IMR-90 (cell line): Measurements from ENCODE around the gene COL23A1. TPM values are rescaled to one million over a fixed set of nuclear protein-coding genes. Genes with fewer than 3 reads are reported as not detected.

Experiments
- ATAC-seq: fragments of 200-7000 bp; cut with Tn5 transposase; 2 replicates; pipeline ENCODE4 v1.9.1; 2020; ENCODE audit warnings: low read depth, mild to moderate bottlenecking, moderate library complexity
- BruUV-seq: library from RNA; stranded (reverse); fragments of 400-500 nt; replicated peaks from 2 replicates; lab custom pipeline; 2021; lab: Mats Ljungman, UMichigan
- CTCF ChIA-PET: fragments of 300-600 bp; formaldehyde crosslinking; extraction: SDS; loops from one replicate; lab custom pipeline; 2021; ENCODE audit warnings: antibody characterized with exemption; lab: Yijun Ruan, JAX
- POLR2A ChIA-PET: fragments of 300-600 bp; sonication (Branson Sonifier 250); formaldehyde crosslinking; loops from one replicate; lab custom pipeline; 2022; ENCODE audit warnings: antibody characterized with exemption; ENCODE audit not compliant: unreplicated experiment; lab: Charles Lee
- DNase-seq: peaks from one replicate; pipeline ENCODE4 v3.0.0; 2013
- H2AFZ ChIP-seq: replicated peaks from 2 replicates; pipeline ENCODE3; 2013; ENCODE audit warnings: low read length, mild to moderate bottlenecking; ENCODE audit not compliant: poor library complexity
- H2AK5ac ChIP-seq: 2 replicates; pipeline ENCODE4 v1.6.1; 2013; ENCODE audit warnings: low read depth, low read length, inconsistent platforms
- H2AK9ac ChIP-seq: replicated peaks from 2 replicates; pipeline ENCODE3; 2013; ENCODE audit warnings: mild to moderate bottlenecking, low read depth, low read length, moderate library complexity; ENCODE audit not compliant: poor library complexity
- H2BK120ac ChIP-seq: 2 replicates; pipeline ENCODE4 v1.6.1; 2013; ENCODE audit warnings: low read depth, low read length, inconsistent platforms
- H2BK15ac ChIP-seq: 3 replicates; pipeline ENCODE4 v1.6.1; 2013; ENCODE audit warnings: low read depth, low read length, inconsistent platforms
- H2BK20ac ChIP-seq: 2 replicates; pipeline ENCODE4 v1.6.1; 2013; ENCODE audit warnings: low read depth, mild to moderate bottlenecking, inconsistent platforms, low read length, moderate library complexity
- H2BK5ac ChIP-seq: 2 replicates; pipeline ENCODE4 v1.6.1; 2013; ENCODE audit warnings: mild to moderate bottlenecking, low read depth, low read length, inconsistent platforms; ENCODE audit not compliant: poor library complexity, severe bottlenecking
- H3K14ac ChIP-seq: replicated peaks from 2 replicates; pipeline ENCODE4 v1.6.1; 2013; ENCODE audit warnings: low read depth, low read length, inconsistent platforms
- H3K18ac ChIP-seq: 2 replicates; pipeline ENCODE4 v1.6.1; 2013; ENCODE audit warnings: low read depth, low read length, control low read depth
- H3K23ac ChIP-seq: 2 replicates; pipeline ENCODE4 v1.6.1; 2013; ENCODE audit warnings: low read depth, low read length, inconsistent platforms
- H3K27ac ChIP-seq: 2 replicates; pipeline ENCODE4 v1.5.1; 2013; ENCODE audit warnings: mild to moderate bottlenecking, control low read depth, low read length; ENCODE audit not compliant: insufficient read depth
- H3K27me3 ChIP-seq: 2 replicates; pipeline ENCODE4 v1.6.1; 2013; ENCODE audit warnings: low read length; ENCODE audit not compliant: control insufficient read depth, insufficient read depth
- H3K36me3 ChIP-seq: 2 replicates; pipeline ENCODE4 v1.6.1; 2013; ENCODE audit warnings: low read length, mixed read lengths; ENCODE audit not compliant: control insufficient read depth, insufficient read depth
- H3K4ac ChIP-seq: 2 replicates; pipeline ENCODE4 v1.6.1; 2013; ENCODE audit warnings: low read depth, low read length, inconsistent platforms
- H3K4me1 ChIP-seq: 2 replicates; pipeline ENCODE4 v1.6.1; 2013; ENCODE audit warnings: low read length, mixed read lengths; ENCODE audit not compliant: control insufficient read depth, insufficient read depth
- H3K4me2 ChIP-seq: 2 replicates; pipeline ENCODE4 v1.6.1; 2013; ENCODE audit warnings: low read depth, mild to moderate bottlenecking, control low read depth, low read length, moderate library complexity
- H3K4me3 ChIP-seq: 2 replicates; pipeline ENCODE4 v1.5.1; 2013; ENCODE audit warnings: low read depth, mild to moderate bottlenecking, control low read depth, low read length, moderate library complexity; ENCODE audit not compliant: insufficient read depth
- H3K56ac ChIP-seq: 2 replicates; pipeline ENCODE4 v1.6.1; 2013; ENCODE audit warnings: low read length, inconsistent platforms; ENCODE audit not compliant: insufficient read depth; ENCODE audit errors: extremely low read depth
- H3K79me1 ChIP-seq, 2 experiments: 2 replicates each; pipeline ENCODE4 v1.6.1; 2013; ENCODE audit warnings: low read length in 2 of 2, inconsistent platforms in 1 of 2, low read depth in 1 of 2
- H3K9ac ChIP-seq: 2 replicates; pipeline ENCODE4 v1.6.1; 2013; ENCODE audit warnings: low read depth, low read length, control low read depth
- H3K9me1 ChIP-seq: 2 replicates; pipeline ENCODE4 v1.6.1; 2013; ENCODE audit warnings: low read length, inconsistent platforms; ENCODE audit not compliant: insufficient read depth
- H3K9me3 ChIP-seq: 2 replicates; pipeline ENCODE4 v1.6.1; 2013; ENCODE audit warnings: low read length; ENCODE audit not compliant: control insufficient read depth, insufficient read depth
- H4K20me1 ChIP-seq: 2 replicates; pipeline ENCODE4 v1.6.1; 2013; ENCODE audit warnings: low read length, inconsistent platforms; ENCODE audit not compliant: insufficient read depth
- H4K5ac ChIP-seq: 2 replicates; pipeline ENCODE4 v1.6.1; 2013; ENCODE audit warnings: mild to moderate bottlenecking, low read depth, low read length, control low read depth
- H4K8ac ChIP-seq, 2 experiments: 2 replicates each; pipeline ENCODE4 v1.6.1; 2013; ENCODE audit warnings: low read depth in 2 of 2, low read length in 2 of 2, control low read depth in 1 of 2, inconsistent platforms in 1 of 2
- H4K91ac ChIP-seq: 2 replicates; pipeline ENCODE4 v1.6.1; 2013; ENCODE audit warnings: low read depth, low read length, inconsistent platforms; ENCODE audit not compliant: insufficient read depth
- BHLHE40 ChIP-seq: fragments of 150-350 bp; IDR thresholded peaks from 2 replicates; pipeline ENCODE4 v1.6.1; 2016; ENCODE audit warnings: mild to moderate bottlenecking, low read depth, low read length
- CEBPB ChIP-seq: IDR thresholded peaks from 2 replicates; pipeline ENCODE4 v1.6.1; 2012; ENCODE audit warnings: low read depth, low read length, improper control_type of control experiment
- CHD1 ChIP-seq: IDR thresholded peaks from 2 replicates; pipeline ENCODE4 v1.6.1; 2012; ENCODE audit warnings: low read depth, low read length, improper control_type of control experiment
- FOS ChIP-seq: fragments of 150-350 bp; IDR thresholded peaks from 2 replicates; pipeline ENCODE4 v1.6.1; 2016; ENCODE audit warnings: low read depth, low read length
- MXI1 ChIP-seq: IDR thresholded peaks from 2 replicates; pipeline ENCODE4 v1.6.1; 2012; ENCODE audit warnings: low read depth, mild to moderate bottlenecking, low read length, moderate library complexity, borderline replicate concordance
- NFE2L2 ChIP-seq: fragments of 150-350 bp; IDR thresholded peaks from 2 replicates; pipeline ENCODE4 v1.6.1; 2016; ENCODE audit warnings: low read depth, mild to moderate bottlenecking, low read length
- RAD21 ChIP-seq: IDR thresholded peaks from 2 replicates; pipeline ENCODE4 v1.6.1; 2012; ENCODE audit warnings: low read length, improper control_type of control experiment
- RCOR1 ChIP-seq: IDR thresholded peaks from 2 replicates; pipeline ENCODE4 v1.6.1; 2012; ENCODE audit warnings: mild to moderate bottlenecking, low read length, improper control_type of control experiment; ENCODE audit not compliant: insufficient replicate concordance
- RFX5 ChIP-seq: IDR thresholded peaks from 2 replicates; pipeline ENCODE4 v1.8.0; 2012; ENCODE audit warnings: low read depth, mild to moderate bottlenecking, low read length, moderate library complexity
- SMC3 ChIP-seq: fragments of 150-350 bp; IDR thresholded peaks from 2 replicates; pipeline ENCODE4 v1.6.1; 2016; ENCODE audit warnings: low read depth, mild to moderate bottlenecking, antibody characterized with exemption, low read length, moderate library complexity
- WGBS, 2 experiments: methylation state at CpG; one replicate each; pipeline versions ENCODE4 v1.1.5 to v1.1.7; 2013; ENCODE audit warnings: missing lambda C conversion rate in 2 of 2; ENCODE audit not compliant: insufficient read length in 1 of 2; ENCODE audit errors: extremely low coverage in 2 of 2; 5-methylcytosine and 5-hydroxymethylcytosine counted together
- dilution Hi-C: fragments of 300-500 bp; cut with HindIII; formaldehyde crosslinking; loops from one replicate; pipeline ENCODE4 v1.14.3; 2018; ENCODE audit warnings: low sequenced_read_pairs; ENCODE audit not compliant: unreplicated experiment
- in situ Hi-C: fragments of 300-500 bp; cut with MboI; formaldehyde crosslinking; loops from 3 replicates; pipeline ENCODE4 v1.14.3; 2019; ENCODE audit warnings: low sequenced_read_pairs, inconsistent platforms, mixed read lengths
- intact Hi-C: fragments of 100-400 bp; cut with micrococcal nuclease; formaldehyde crosslinking; loops from 2 replicates; pipeline ENCODE4 v1.10.0; 2022
- polyA plus RNA-seq, 3 experiments: library from polyadenylated mRNA; depleted of rRNA; stranded (reverse); fragments of >200 nt; gene quantifications; 2 replicates each; pipeline ENCODE4 v1.2.3, GENCODE V29; 2012; ENCODE audit warnings: low replicate concordance in 1 of 3
- total RNA-seq: library from RNA; depleted of rRNA; stranded (reverse); fragments of >200 nt; gene quantifications from 2 replicates; pipeline ENCODE4 v1.2.3, GENCODE V29; 2012
- TF ChIP-seq, protein P1 (sequence below): conservative IDR thresholded peaks from 2 replicates; pipeline ENCODE4 v1.5.1; 2012; ENCODE audit warnings: mild to moderate bottlenecking, low read depth, low read length, improper control_type of control experiment

Gene COL23A1
- total and polyA plus RNA-seq, 2 of the 4 experiments (the other 2 are of a cell fraction), result not detected

DNA sequence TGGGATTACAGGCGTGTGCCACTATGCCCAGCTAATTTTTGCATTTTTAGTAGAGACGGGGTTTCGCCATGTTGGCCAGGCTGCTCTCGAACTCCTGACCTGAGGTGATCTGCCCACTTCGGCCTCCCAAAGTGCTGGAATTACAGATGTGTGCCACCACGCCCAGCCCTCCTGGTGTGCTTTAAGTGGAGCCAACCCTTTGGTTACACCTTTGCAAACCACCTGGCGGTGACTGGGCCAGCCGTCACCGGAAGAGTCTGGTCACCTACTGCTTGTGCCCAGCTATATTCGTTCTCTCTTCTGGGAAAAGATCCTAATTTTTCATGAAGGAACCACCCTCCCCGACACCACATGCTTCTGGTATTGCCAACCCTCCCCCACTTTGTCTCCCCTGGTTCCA is 35.9 kb downstream of the COL23A1 start:
- TF ChIP-seq RCOR1 (no peak), BHLHE40 (no peak), NFE2L2 (no peak), MXI1 (no peak), FOS (no peak), CHD1 (no peak), CEBPB (no peak), RAD21 (no peak), RFX5 (no peak), SMC3 (no peak)
- TF ChIP-seq, protein P1, sequence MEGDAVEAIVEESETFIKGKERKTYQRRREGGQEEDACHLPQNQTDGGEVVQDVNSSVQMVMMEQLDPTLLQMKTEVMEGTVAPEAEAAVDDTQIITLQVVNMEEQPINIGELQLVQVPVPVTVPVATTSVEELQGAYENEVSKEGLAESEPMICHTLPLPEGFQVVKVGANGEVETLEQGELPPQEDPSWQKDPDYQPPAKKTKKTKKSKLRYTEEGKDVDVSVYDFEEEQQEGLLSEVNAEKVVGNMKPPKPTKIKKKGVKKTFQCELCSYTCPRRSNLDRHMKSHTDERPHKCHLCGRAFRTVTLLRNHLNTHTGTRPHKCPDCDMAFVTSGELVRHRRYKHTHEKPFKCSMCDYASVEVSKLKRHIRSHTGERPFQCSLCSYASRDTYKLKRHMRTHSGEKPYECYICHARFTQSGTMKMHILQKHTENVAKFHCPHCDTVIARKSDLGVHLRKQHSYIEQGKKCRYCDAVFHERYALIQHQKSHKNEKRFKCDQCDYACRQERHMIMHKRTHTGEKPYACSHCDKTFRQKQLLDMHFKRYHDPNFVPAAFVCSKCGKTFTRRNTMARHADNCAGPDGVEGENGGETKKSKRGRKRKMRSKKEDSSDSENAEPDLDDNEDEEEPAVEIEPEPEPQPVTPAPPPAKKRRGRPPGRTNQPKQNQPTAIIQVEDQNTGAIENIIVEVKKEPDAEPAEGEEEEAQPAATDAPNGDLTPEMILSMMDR, result no peak
- Histone ChIP-seq H4K5ac (no peak overlapping the region), H3K27ac (no peak overlapping the region), H2BK5ac (no peak overlapping the region), H3K23ac (no peak overlapping the region), H3K14ac (no peak overlapping the region), H3K9me3 (peaks cover 14% of the 10 kb centered on the region), H3K79me1 (no peaks in the 10 kb centered on the region), H3K56ac (no peak overlapping the region), H3K4me2 (no peak overlapping the region), H3K9me1 (no peaks in the 10 kb centered on the region), H3K9ac (no peak overlapping the region), H2AK5ac (no peak overlapping the region), H4K91ac (no peak overlapping the region), H3K18ac (no peak overlapping the region), H3K27me3 (no peaks in the 10 kb centered on the region), H3K4me3 (no peak overlapping the region), H2AFZ (no peak overlapping the region), H2AK9ac (no peak overlapping the region), H4K8ac (no peak overlapping the region), H3K4me1 (no peaks in the 10 kb centered on the region), H2BK20ac (no peak overlapping the region), H2BK15ac (no peak overlapping the region), H4K20me1 (no peaks in the 10 kb centered on the region), H3K36me3 (no peaks in the 10 kb centered on the region), H3K4ac (no peak overlapping the region), H2BK120ac (no peak overlapping the region)
- BruUV-seq, result no TSS peak
- CTCF ChIA-PET, result no interaction called here
- in situ Hi-C loops (loop anchor here (5.0 kb wide), 1 partner anchor 272 kb away; no protein-coding TSS in a partner anchor), dilution Hi-C loops (no loop called here), intact Hi-C loops (no loop called here)
- WGBS, 2 experiments, result 59% methylated on average over 9 of the region's 11 CpGs; no CpG with 5 or more reads in 1 of the 2 experiments
- no peak for DNase-seq
- no peak for ATAC-seq
- POLR2A ChIA-PET, result no interaction called here
